Vagina (tissue), 2 donors: ENCODE measurements around the gene ZNF346. TPM values are rescaled to one million over a fixed set of nuclear protein-coding genes. Genes with fewer than 3 reads are reported as not detected.

Source experiments
- DNase-seq, 2 donors: peaks; one replicate each; pipeline ENCODE4 v3.0.0-alpha.2; 2017; ENCODE audit errors: extremely low spot score in 2 of 2
- H3K27ac ChIP-seq: fragments of 200-600 bp; sonication (generic); one replicate; pipeline ENCODE4 v1.5.1; 2019
- H3K27me3 ChIP-seq: fragments of 200-600 bp; sonication (generic); one replicate; pipeline ENCODE4 v1.5.1; 2019
- H3K36me3 ChIP-seq, 2 donors: fragments of 200-600 bp; sonication (generic); one replicate each; pipeline ENCODE4 v1.5.1; 2017 to 2019
- H3K4me1 ChIP-seq: fragments of 200-600 bp; sonication (generic); one replicate; pipeline ENCODE4 v1.5.1; 2019
- H3K4me3 ChIP-seq, 2 donors: fragments of 200-600 bp; sonication (generic); 1 replicate in 1 of 2; 2 replicates in 1 of 2; pipeline ENCODE4 v1.5.1; 2016 to 2019
- H3K9me3 ChIP-seq: fragments of 200-600 bp; sonication (generic); one replicate; pipeline ENCODE4 v1.5.1; 2019
- POLR2A ChIP-seq, 2 donors: fragments of 450-650 bp; IDR thresholded peaks; one replicate each; pipeline ENCODE4 v1.6.1; 2017; ENCODE audit warnings: antibody characterized with exemption in 2 of 2, mild to moderate bottlenecking in 2 of 2, moderate library complexity in 2 of 2
- POLR2AphosphoS5 ChIP-seq, 2 donors: sonication (generic); formaldehyde crosslinking; IDR thresholded peaks; one replicate each; pipeline ENCODE4 v1.9.0; 2017; ENCODE audit warnings: antibody characterized with exemption in 2 of 2, mild to moderate bottlenecking in 2 of 2, low read depth in 1 of 2; ENCODE audit not compliant: insufficient read depth in 1 of 2
- intact Hi-C: fragments of 100-400 bp; cut with DNase I; formaldehyde crosslinking; loops from one replicate; pipeline ENCODE4 v1.15.1; 2023
- total RNA-seq: library from RNA; depleted of rRNA; stranded (reverse); fragments of >200 nt; gene quantifications from one replicate; pipeline ENCODE4 v1.2.3, GENCODE V29; 2016
- TF ChIP-seq, protein P1 (sequence below), 3 experiments: fragments of 450-650 bp in 2 of 3; fragments of 200-600 bp in 1 of 3; sonication (generic) in 1 of 3; IDR thresholded peaks; one replicate each; pipeline ENCODE4 v1.5.1; 2017 to 2019; ENCODE audit warnings: antibody characterized with exemption in 3 of 3, mild to moderate bottlenecking in 2 of 3, moderate library complexity in 2 of 3

ZNF346 gene
- total RNA-seq, 1 donor from 2014 or later = 52.1 TPM

GRCh38 chr5:177099422-177100093, 77.1 kb downstream of the ZNF346 start:
- H3K36me3 ChIP-seq = no peaks in the 10 kb centered on the region
- H3K4me1 ChIP-seq = peaks cover 14% of the 10 kb centered on the region
- intact Hi-C loops = no loop called here
- H3K27me3 ChIP-seq = no peaks in the 10 kb centered on the region
- no peaks in the 10 kb centered on the region for H3K9me3 ChIP-seq
- DNase-seq = no peak
- no peak for TF ChIP-seq POLR2A (IDR thresholded peaks at IDR 0.05)
- TF ChIP-seq, protein P1, sequence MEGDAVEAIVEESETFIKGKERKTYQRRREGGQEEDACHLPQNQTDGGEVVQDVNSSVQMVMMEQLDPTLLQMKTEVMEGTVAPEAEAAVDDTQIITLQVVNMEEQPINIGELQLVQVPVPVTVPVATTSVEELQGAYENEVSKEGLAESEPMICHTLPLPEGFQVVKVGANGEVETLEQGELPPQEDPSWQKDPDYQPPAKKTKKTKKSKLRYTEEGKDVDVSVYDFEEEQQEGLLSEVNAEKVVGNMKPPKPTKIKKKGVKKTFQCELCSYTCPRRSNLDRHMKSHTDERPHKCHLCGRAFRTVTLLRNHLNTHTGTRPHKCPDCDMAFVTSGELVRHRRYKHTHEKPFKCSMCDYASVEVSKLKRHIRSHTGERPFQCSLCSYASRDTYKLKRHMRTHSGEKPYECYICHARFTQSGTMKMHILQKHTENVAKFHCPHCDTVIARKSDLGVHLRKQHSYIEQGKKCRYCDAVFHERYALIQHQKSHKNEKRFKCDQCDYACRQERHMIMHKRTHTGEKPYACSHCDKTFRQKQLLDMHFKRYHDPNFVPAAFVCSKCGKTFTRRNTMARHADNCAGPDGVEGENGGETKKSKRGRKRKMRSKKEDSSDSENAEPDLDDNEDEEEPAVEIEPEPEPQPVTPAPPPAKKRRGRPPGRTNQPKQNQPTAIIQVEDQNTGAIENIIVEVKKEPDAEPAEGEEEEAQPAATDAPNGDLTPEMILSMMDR (IDR thresholded peaks at IDR 0.05) = no peak
- TF ChIP-seq POLR2AphosphoS5 (IDR thresholded peaks at IDR 0.05; ENCODE audit: insufficient read depth in 1 of 2, low read depth in 1 of 2) = no peak
- no peak overlapping the region for H3K4me3 ChIP-seq
- H3K27ac ChIP-seq = no peak overlapping the region

- intact Hi-C loops = no loop called here
- Histone ChIP-seq H3K4me3 (no peak overlapping the region), H3K9me3 (no peaks in the 10 kb centered on the region), H3K36me3 (no peaks in the 10 kb centered on the region), H3K27ac (no peak overlapping the region), H3K4me1 (peaks cover 4% of the 10 kb centered on the region), H3K27me3 (no peaks in the 10 kb centered on the region)
- no peak for DNase-seq
- TF ChIP-seq POLR2A (IDR thresholded peaks at IDR 0.05) (no peak), POLR2AphosphoS5 (IDR thresholded peaks at IDR 0.05; ENCODE audit: insufficient read depth in 1 of 2, low read depth in 1 of 2) (no peak)
- TF ChIP-seq, protein P1 (IDR thresholded peaks at IDR 0.05) = no peak
Observed at GRCh38 chr5:177100714-177101121, 78.2 kb downstream of the ZNF346 start.

DNA sequence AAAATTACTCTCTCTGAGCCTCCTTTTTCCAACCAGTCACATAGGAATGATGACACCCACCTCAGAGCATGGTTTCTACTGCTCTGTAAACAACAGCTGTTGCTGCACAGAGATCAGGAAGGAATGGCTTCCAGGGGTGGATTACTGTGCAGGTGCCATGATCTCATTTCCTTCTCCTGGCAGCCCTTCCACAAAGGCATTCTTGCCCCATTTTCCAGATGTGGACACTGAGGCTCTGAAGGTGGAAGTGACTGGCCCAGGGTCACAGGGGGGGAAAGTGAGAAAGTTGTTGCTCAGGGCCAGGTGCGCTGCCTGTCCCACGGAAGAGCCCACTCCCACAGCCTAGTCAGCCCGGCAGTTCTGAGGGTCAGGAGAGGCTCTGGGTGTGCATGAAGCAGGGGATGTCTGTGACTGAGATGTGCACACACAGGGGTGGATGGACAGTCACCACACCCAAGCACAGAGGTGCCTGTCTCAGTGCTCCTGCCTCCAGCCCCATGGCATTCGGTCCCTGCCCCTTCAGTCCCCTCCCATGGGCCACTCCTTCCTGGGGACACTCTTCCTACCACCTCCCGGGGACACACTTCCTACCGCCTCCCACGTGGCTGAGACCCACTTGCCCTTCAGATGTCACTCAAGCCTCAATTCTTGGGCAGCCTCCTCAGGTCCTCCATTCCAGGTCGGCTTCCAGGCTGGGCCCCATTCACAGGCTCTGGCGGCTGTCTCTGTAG, 81.2 kb downstream of the ZNF346 start:
- TF ChIP-seq, protein P1 (IDR thresholded peaks at IDR 0.05) = no peak
- TF ChIP-seq POLR2A (IDR thresholded peaks at IDR 0.05) (no peak), POLR2AphosphoS5 (IDR thresholded peaks at IDR 0.05; ENCODE audit: insufficient read depth in 1 of 2, low read depth in 1 of 2) (no peak)
- intact Hi-C loops = no loop called here
- DNase-seq = no peak

GRCh38 chr5:177105691-177106476, 83.4 kb downstream of the ZNF346 start:
- H3K4me3 ChIP-seq = no peak overlapping the region
- no peaks in the 10 kb centered on the region for H3K27me3 ChIP-seq
- intact Hi-C loops = no loop called here
- no peaks in the 10 kb centered on the region for H3K9me3 ChIP-seq
- TF ChIP-seq, protein P1 (IDR thresholded peaks at IDR 0.05) = no peak
- TF ChIP-seq POLR2AphosphoS5 (IDR thresholded peaks at IDR 0.05; ENCODE audit: insufficient read depth in 1 of 2, low read depth in 1 of 2) (no peak), POLR2A (IDR thresholded peaks at IDR 0.05) (no peak)
- no peak overlapping the region for H3K27ac ChIP-seq
- no peak for DNase-seq
- no peaks in the 10 kb centered on the region for H3K4me1 ChIP-seq
- H3K36me3 ChIP-seq = no peaks in the 10 kb centered on the region

More for the DNA sequence above, 81.2 kb downstream of the ZNF346 start:
- Histone ChIP-seq H3K4me3 (no peak overlapping the region), H3K27ac (no peak overlapping the region), H3K4me1 (peaks cover 1% of the 10 kb centered on the region), H3K27me3 (no peaks in the 10 kb centered on the region), H3K9me3 (no peaks in the 10 kb centered on the region), H3K36me3 (no peaks in the 10 kb centered on the region)
